Naive B cell (primary cell): ENCODE data around the gene MIA. TPM values are rescaled to one million over a fixed set of nuclear protein-coding genes. Genes with fewer than 3 reads are reported as not detected.
"Not testable (repeated sequence)": the region's sequence is repeated elsewhere in the genome, so short reads cannot be mapped to it uniquely, and the experiment has no call there.

Experiments used
- ATAC-seq, 2 donors: fragments of 150-1000 bp; cut with Tn5 transposase; 2 replicates each; pipeline ENCODE4 v1.10.0; 2021; ENCODE audit warnings: low read depth in 2 of 2, mild to moderate bottlenecking in 2 of 2, moderate library complexity in 2 of 2
- DNase-seq: peaks from one replicate; pipeline ENCODE4 v3.0.0; 2022
- H3K27ac Mint-ChIP-seq, 6 donors: one replicate each; pipeline ENCODE4 v1.8.0; 2020 to 2022; ENCODE audit warnings: mild to moderate bottlenecking in 6 of 6, mixed read lengths in 6 of 6, moderate library complexity in 5 of 6, inconsistent platforms in 2 of 6
- H3K27me3 Mint-ChIP-seq, 3 donors: one replicate each; pipeline ENCODE4 v1.8.0; 2021 to 2022; ENCODE audit warnings: mixed read lengths in 3 of 3, mild to moderate bottlenecking in 1 of 3
- H3K36me3 Mint-ChIP-seq, 2 donors: one replicate each; pipeline ENCODE4 v1.8.0; 2020 to 2022; ENCODE audit warnings: mixed read lengths in 2 of 2, inconsistent platforms in 1 of 2, mild to moderate bottlenecking in 1 of 2
- H3K4me1 Mint-ChIP-seq, 3 donors: one replicate each; pipeline ENCODE4 v1.8.0; 2020 to 2022; ENCODE audit warnings: mixed read lengths in 3 of 3, inconsistent platforms in 1 of 3, mild to moderate bottlenecking in 1 of 3, moderate library complexity in 1 of 3
- H3K4me3 Mint-ChIP-seq, 8 donors: one replicate each; pipeline ENCODE4 v1.8.0; 2020 to 2022; ENCODE audit warnings: mild to moderate bottlenecking in 8 of 8, mixed read lengths in 8 of 8, moderate library complexity in 8 of 8, inconsistent platforms in 2 of 8
- H3K9me3 Mint-ChIP-seq, 7 donors: one replicate each; pipeline ENCODE4 v1.8.0; 2020 to 2022; ENCODE audit warnings: mixed read lengths in 7 of 7, mild to moderate bottlenecking in 5 of 7, inconsistent platforms in 2 of 7, moderate library complexity in 1 of 7
- polyA plus RNA-seq, 6 donors: library from polyadenylated mRNA; unstranded; fragments of 300-500 nt; fragmentation: Illumina TruSeq; gene quantifications; one replicate each; pipeline ENCODE4 v1.2.3, GENCODE V29; 2021; ENCODE audit warnings: low read depth in 6 of 6

The MIA gene
- polyA plus RNA-seq, 6 donors from 2014 or later = not detected

DNA sequence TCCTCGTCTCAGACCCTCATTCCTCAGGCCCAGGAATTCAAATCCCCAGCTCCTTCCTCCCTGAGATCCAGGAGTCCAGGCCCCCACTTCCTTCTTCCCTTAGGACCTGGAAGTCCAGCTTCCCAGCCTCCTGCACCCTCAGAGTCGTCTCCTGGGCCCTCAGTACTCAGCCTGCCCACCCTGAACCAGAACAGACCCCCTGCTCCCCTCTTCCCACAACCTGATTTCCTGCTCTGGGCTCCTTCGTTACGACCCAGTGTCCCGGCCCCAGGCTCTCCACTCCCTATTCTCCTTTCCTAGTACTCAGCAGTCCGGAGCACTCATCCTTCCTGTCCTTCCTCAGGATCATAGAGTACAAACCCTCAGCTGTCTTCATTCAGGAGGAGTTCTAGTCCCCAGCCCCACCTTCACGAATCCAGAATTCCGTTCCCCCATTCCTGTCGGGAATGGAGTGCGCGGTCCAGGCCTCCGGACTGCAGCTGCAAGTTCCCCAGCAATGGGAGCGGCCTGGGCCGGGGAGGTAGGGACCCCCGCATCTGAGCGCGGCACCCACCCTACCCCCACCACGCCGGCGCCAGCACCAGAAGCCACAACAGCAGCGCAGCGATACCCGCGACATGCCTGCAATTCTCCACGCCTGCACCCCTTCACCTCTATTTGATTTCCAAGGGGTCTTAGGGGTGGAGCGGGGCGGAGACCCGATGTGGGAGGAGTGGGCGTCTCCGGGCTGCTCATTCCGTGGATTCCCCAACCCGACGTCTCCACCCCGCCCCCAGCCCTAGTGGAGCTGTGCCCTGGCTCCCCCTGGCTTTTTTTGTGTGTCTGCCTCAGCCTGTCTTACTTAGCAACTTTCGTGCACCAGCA is 36.4 kb downstream of the MIA start:
- Mint-ChIP-seq H3K4me1 (peaks cover 45 to 64% (median 57%) of the 10 kb centered on the region in 3 donors), H3K36me3 (peaks cover 0 to 13% of the 10 kb centered on the region in 2 donors), H3K27me3 (no peaks in the 10 kb centered on the region), H3K4me3 (peak overlapping the region; percentile 84 to 99 (median 98)), H3K27ac (peak overlapping the region; percentile 34 to 95 (median 88)), H3K9me3 (no peaks in the 10 kb centered on the region)
- DNase-seq (no peak), ATAC-seq (peak; percentile 28 to 42)

DNA sequence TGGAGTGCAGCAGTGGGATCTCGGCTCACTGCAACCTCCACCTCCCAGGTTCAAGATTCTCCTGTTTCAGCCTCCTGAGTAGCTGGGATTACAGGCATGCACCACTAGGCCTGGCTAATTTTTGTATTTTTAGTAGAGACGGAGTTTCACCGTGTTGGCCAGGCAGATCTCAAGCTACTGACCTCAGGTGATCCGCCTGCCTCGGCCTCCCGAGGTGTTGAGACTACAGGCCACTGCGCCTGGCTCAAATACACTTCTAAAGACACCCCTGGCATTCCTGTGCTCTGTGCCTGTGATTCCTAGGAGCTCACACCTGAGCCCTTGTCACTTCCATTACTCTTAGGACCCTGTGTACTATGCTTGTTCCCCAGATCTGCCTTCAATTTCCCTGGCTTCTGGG is 37.2 kb downstream of the MIA start:
- Mint-ChIP-seq H3K27ac (peak overlapping the region in 4 of 6 donors; percentile 8 to 55 (median 18)), H3K4me1 (peaks cover 38 to 62% (median 51%) of the 10 kb centered on the region in 3 donors), H3K4me3 (peak overlapping the region; percentile 84 to 99 (median 98))
- not testable (repeated sequence) for H3K27me3 Mint-ChIP-seq, H3K36me3 Mint-ChIP-seq, H3K9me3 Mint-ChIP-seq, DNase-seq, ATAC-seq

DNA sequence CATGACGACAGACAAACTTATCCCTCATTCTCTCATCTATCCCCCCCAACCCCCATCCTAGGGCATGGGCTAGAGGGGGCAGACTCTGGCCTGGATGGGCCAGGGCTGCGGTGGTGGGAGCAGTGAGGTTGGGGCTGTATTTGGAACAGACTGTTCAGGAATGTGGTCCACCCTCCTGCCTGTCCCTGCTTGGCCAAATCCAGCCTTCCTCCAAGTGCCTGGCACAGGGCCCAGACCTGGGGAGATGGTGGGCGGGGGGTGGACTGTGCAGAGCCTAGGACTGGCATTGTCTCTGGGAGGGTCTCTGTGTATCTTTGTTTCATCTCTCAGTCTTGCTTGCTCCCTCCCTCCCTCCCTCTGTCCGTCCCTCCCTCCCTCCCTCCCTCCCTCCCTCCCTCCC is 37.9 kb downstream of the MIA start:
- no peak for ATAC-seq
- H3K9me3 Mint-ChIP-seq = no peaks in the 10 kb centered on the region
- H3K4me1 Mint-ChIP-seq = peaks cover 33 to 62% (median 52%) of the 10 kb centered on the region in 3 donors
- H3K4me3 Mint-ChIP-seq = peak overlapping the region in 4 of 8 donors; percentile 84 to 99 (median 98)
- H3K27ac Mint-ChIP-seq = peak overlapping the region in 4 of 6 donors; percentile 23 to 93 (median 50)
- no peaks in the 10 kb centered on the region for H3K36me3 Mint-ChIP-seq
- DNase-seq = no peak
- no peaks in the 10 kb centered on the region for H3K27me3 Mint-ChIP-seq

DNA sequence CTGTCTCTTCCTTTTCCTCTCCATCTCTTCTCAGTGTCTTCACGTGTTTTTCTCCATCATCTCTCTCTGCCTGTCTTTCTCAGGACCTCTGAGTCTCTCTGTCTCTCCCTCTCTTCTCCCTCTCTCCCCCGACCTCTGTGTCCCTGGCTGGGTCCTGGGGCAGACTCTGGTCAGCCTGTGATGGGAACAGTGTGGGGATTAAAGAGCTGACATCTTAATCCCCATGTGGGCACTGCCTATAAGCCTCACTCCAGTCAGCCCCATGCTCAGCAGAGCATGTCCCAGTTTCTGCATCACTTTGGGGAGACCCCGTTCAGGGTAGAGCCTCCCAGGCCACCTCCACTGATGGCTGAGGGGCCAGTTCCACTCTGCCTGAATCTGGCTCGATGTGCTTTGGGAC is 39.9 kb downstream of the MIA start:
- ATAC-seq (no peak), DNase-seq (no peak)
- H3K27me3 Mint-ChIP-seq = no peaks in the 10 kb centered on the region
- no peaks in the 10 kb centered on the region for H3K9me3 Mint-ChIP-seq
- H3K36me3 Mint-ChIP-seq = no peaks in the 10 kb centered on the region
- peak overlapping the region in 1 of 8 donors; percentile 0 for H3K4me3 Mint-ChIP-seq
- H3K27ac Mint-ChIP-seq = peak overlapping the region in 2 of 6 donors; percentile 5 to 86
- H3K4me1 Mint-ChIP-seq = peaks cover 41 to 68% (median 62%) of the 10 kb centered on the region in 3 donors

DNA sequence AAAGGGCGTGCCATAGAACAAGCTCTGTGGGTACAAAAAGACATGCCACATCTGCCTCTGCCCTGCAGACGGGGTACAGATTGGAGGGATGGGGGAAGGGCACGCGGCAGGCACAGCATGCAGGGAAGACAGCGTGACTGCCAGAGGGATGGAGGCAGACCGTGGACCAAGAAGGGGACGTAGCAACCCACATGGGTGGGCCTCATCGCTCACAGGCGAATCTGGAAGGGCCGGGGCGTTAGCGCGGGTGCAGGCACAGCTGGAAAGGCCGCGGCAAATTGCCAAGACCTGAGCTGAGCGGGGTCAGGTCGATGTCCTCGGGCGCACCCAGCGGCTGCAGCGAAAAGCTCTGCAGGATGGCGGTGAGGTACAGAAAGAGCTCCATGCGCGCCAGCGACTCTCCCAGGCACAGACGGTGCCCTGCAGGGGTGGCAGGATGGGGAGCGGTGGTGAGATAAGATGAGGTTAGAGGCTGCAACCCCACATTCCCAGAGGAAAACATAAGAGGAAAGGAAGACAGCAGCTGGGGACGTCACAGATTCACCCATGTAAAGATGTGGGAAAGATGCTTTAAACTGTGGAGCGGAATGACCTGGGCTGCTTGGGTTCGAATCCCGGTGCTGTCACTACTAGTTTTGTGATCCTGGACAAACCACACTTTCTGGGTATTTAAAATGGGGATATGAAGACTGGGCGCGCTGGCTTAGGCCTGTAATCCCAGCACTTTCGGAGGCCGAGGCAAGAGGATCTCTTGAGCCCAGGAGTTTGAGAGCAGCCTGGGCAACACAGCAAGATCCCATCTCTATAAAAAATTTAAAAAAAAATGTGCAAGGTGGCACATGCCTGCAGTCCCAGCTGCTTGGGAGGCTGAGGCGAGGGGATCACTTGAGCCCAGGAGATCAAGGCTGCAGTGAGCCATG is 43.4 kb downstream of the MIA start:
- Mint-ChIP-seq H3K4me3 (peak overlapping the region; percentile 56 to 93 (median 88)), H3K27ac (peak overlapping the region; percentile 70 to 97 (median 88)), H3K4me1 (peaks cover 33 to 58% (median 47%) of the 10 kb centered on the region in 3 donors)
- ATAC-seq (peak; percentile 93 to 95), DNase-seq (peak; percentile 65)
- not testable (repeated sequence) for H3K9me3 Mint-ChIP-seq, H3K36me3 Mint-ChIP-seq, H3K27me3 Mint-ChIP-seq

DNA sequence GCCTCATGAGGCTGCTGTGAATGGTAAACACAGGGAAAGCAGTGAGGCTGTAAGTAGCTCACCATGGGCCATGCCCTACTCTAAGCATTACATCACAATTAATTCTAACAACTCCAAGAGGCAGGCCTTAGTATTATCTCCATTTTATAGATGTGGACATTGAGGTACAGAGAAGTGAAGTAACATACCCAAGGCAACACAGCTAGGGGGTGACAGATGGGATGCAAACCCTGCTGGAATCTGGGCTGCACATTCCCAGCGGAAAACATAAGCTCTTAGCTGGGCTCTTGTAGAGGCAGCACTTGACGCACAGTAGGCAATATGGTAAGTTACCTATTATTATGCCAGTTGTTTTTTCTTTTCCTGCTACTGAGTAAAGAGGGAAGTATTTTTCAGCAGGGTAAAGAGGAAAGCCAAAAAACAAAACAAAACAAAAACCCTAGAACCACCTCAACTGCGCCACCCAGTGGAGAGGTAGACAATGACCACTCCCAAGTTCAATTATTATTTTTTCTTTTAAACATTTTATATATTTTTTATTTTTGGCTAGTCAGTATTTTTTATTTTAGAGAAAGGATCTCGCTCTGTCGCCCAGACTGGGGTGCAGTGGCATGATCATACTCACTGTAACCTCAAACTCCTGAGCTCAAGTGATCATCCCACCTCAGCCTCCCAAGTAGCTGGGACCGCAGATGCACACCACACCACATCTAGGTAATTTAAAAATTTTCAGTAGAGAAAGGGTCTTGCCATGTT is 44.3 kb downstream of the MIA start:
- not testable (repeated sequence) for H3K36me3 Mint-ChIP-seq, H3K9me3 Mint-ChIP-seq, H3K27me3 Mint-ChIP-seq
- Mint-ChIP-seq H3K4me1 (peaks cover 33 to 55% (median 42%) of the 10 kb centered on the region in 3 donors), H3K4me3 (peak overlapping the region in 6 of 8 donors; percentile 5 to 92 (median 84)), H3K27ac (peak overlapping the region in 3 of 6 donors; percentile 38 to 87 (median 74))
- DNase-seq (peak; percentile 62), ATAC-seq (peak in 1 of 2 donors; percentile 22)

DNA sequence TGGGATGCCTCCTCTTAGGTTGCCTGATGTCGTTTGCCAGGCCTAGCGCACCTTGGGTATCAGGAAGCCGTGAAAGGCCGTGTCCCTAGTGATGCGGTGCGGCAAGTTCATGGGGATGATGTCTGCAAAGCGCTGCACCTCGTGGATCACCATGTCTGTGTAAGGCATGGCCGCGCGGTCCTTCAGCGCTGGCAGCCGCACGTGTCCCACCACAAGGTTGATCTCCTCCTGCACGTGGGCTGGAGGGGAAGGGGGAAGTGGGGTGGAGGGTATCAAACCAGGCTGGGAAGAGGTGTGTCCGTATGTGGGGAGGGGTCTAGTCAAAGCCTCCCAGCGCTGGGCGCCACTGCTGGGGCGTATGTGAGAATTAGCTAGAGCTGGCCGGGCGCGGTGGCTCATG is 46.8 kb downstream of the MIA start:
- Mint-ChIP-seq H3K36me3 (peaks cover 5 to 7% of the 10 kb centered on the region in 2 donors), H3K4me1 (peaks cover 29 to 47% (median 42%) of the 10 kb centered on the region in 3 donors), H3K27ac (peak overlapping the region in 1 of 6 donors; percentile 36), H3K9me3 (no peaks in the 10 kb centered on the region), H3K27me3 (no peaks in the 10 kb centered on the region), H3K4me3 (no peak overlapping the region)
- DNase-seq (no peak), ATAC-seq (no peak)

DNA sequence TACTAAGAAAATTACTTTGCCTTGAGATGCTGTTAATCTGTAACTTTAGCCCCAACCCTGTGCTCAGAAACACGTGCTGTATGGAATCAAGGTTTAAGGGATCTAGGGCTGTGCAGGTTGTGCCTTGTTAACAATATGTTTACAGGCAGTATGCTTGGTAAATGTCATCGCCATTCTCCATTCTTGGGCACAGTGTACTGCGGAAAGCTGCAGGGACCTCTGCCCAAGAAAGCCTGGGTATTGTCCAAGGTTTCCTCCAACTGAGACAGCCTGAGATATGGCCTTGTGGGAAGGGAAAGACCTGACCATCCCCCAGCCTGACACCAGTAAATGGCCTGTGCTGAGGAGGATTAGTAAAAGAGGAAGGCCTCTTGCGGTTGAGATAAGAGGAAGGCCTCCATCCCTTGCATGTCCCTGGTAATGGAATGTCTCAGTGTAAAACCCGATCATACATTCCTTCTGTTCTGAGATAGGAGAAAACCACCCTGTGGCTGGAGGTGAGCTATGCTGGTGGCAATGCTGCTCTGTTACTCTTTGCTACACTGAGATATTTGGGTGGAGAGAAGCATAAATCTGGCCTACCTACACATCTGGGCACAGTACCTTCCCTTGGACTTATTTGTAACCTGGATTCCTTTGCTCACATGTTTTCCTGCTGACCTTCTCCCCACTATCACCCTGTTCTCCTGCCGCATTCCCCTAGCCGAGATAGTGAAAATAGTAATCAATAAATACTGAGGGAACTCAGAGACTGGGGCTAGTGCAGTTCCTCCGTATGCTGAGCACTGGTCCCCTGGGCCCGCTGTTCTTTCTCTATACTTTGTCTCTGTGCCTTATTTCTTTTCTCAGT is 47.6 kb downstream of the MIA start:
- not testable (repeated sequence) for H3K9me3 Mint-ChIP-seq, ATAC-seq, H3K4me3 Mint-ChIP-seq, H3K27me3 Mint-ChIP-seq, DNase-seq
- H3K27ac Mint-ChIP-seq = peak overlapping the region in 4 of 6 donors; percentile 20 to 52 (median 34)
- peaks cover 29 to 40% (median 36%) of the 10 kb centered on the region in 3 donors for H3K4me1 Mint-ChIP-seq
- peaks cover 9 to 12% of the 10 kb centered on the region in 2 donors for H3K36me3 Mint-ChIP-seq

DNA sequence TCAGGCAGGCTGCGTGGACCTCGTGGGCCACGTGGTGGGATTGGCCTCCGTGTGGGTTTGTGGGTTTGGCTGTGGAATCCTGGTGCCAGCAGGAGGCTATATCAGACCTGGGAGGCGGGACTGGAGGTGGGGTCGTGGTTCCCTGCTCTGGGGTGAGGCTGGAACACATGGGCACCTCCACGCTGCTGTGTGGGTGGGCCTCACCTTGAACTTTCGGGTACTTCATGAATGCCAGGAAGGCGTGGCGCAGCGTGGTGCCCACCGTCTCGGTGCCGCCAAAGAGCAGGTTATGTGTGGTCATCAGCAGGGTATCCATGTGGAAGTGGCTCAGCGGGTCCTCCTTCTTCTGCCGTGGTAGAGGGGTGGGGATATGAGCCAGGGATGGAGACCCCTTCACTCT is 49.6 kb downstream of the MIA start:
- H3K9me3 Mint-ChIP-seq, DNase-seq, H3K27ac Mint-ChIP-seq, ATAC-seq, H3K27me3 Mint-ChIP-seq, H3K4me3 Mint-ChIP-seq: not testable (repeated sequence)
- Mint-ChIP-seq H3K36me3 (peaks cover 14 to 24% of the 10 kb centered on the region in 2 donors), H3K4me1 (peaks cover 15 to 22% (median 17%) of the 10 kb centered on the region in 3 donors)

DNA sequence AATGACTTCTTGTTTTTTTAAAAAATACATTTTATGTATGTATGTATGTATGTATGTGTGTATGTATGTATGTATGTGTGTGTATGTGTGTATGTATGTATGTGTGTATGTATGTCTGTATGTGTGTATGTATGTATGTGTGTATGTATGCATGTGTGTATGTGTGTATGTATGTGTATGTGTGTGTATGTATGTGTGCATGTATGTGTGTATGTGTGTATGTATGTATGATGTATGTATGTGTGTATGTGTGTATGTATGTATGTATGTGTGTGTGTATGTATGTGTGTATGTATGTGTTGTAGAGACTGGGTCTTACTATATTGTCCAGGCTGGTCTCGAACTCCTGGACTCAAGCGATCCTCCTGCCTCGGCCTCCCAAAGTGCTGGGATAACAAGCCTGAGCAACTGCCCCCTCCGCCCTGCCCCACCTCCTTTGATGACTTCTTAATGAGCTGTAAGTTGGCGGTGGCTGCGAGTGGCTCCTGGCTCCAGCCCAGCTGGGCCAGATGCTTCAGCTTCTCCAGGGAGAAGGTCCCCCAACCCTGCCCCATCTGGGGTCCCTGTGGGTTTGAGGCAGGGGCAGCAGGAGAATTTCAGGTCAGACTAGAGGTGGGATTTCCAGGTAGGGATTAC is 50.3 kb downstream of the MIA start:
- Mint-ChIP-seq H3K27ac (peak overlapping the region in 2 of 6 donors; percentile 63 to 85), H3K36me3 (peaks cover 14 to 24% of the 10 kb centered on the region in 2 donors), H3K4me1 (peaks cover 15 to 22% (median 17%) of the 10 kb centered on the region in 3 donors)
- H3K4me3 Mint-ChIP-seq, ATAC-seq, H3K27me3 Mint-ChIP-seq, DNase-seq, H3K9me3 Mint-ChIP-seq: not testable (repeated sequence)

DNA sequence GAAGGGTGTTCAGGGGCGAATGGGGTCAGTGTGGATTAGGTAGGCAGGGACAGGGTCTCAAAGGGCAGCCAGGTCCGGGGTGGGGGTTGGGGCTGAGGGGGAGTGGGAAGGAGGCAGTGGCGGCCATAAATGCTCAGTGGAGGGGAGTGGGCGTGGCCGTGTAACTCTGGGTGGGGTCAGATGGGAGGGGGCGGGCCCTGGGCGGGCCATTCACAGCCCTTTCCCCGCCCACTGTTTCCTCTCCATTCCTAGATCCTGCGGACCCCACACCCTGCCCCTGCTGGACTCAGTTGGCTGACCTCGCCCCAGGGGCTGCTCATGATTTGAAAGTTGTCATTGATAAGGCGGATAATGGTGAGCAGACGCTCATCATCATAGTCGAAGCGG is 51.0 kb downstream of the MIA start:
- not testable (repeated sequence) for ATAC-seq, H3K27ac Mint-ChIP-seq, H3K4me3 Mint-ChIP-seq, H3K27me3 Mint-ChIP-seq, H3K9me3 Mint-ChIP-seq, DNase-seq
- Mint-ChIP-seq H3K4me1 (peaks cover 15 to 22% (median 17%) of the 10 kb centered on the region in 3 donors), H3K36me3 (peaks cover 18 to 24% of the 10 kb centered on the region in 2 donors)
